GM12874 (cell line): ENCODE results near the gene PRKCD.

Experiments
- CTCF ChIP-seq: IDR thresholded peaks from 2 replicates; pipeline ENCODE4 v1.5.1; 2011; ENCODE audit warnings: low read depth, mild to moderate bottlenecking, control low read depth, low read length, moderate library complexity; ENCODE audit not compliant: insufficient read depth

PRKCD gene

GRCh38 chr3:53175613-53176540, 14.9 kb downstream of the PRKCD start:
- no peak for TF ChIP-seq CTCF

- no peak for TF ChIP-seq CTCF
Measured at GRCh38 chr3:53178246-53178645, 17.2 kb downstream of the PRKCD start.

GRCh38 chr3:53179580-53179979, 18.6 kb downstream of the PRKCD start:
- no peak for TF ChIP-seq CTCF

GRCh38 chr3:53180305-53181023, 19.5 kb downstream of the PRKCD start:
- no peak for TF ChIP-seq CTCF

- TF ChIP-seq CTCF: no peak
Measured at GRCh38 chr3:53181024-53181371, 20.0 kb downstream of the PRKCD start.

GRCh38 chr3:53181528-53181927, 20.5 kb downstream of the PRKCD start:
- no peak for TF ChIP-seq CTCF

- no peak for TF ChIP-seq CTCF
Measured at GRCh38 chr3:53182764-53183355, 21.9 kb downstream of the PRKCD start.
